ENCODE data around the gene ZNF714.

ZNF714 gene

GRCh38 chr19:21082011-21082975 is at the start of gene ZNF714:
TSS of gene ZNF714 (plus strand) at chr19:21082203. CDS start at chr19:21098269, 16,066 bp downstream.
- peak; percentile 96 for DNase-seq

- DNase-seq, result no peak
Measured at GRCh38 chr19:21045028-21045427, 37.0 kb upstream of the ZNF714 start.

- no peak for DNase-seq
Measured at GRCh38 chr19:21046489-21046888, 35.5 kb upstream of the ZNF714 start.

DNA sequence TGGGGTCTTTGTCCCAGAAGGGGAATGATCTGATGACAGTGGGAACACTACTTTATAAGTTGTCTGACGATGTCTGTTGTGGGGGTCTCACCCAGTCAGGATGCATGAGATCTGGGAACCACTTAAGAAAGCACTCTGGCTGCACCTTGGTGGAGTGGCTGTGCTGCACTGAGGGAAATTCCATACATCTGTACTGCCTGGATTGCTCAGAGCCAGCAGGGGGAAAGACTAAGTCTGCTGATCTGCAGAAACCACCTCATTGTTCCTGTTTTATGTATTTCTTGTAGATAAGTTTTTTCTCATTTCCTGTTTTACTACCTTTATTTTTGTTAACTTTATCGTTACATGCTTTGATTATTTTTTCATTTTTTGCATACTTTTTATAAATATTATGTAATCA is 34.3 kb upstream of the ZNF714 start:
- no peak for DNase-seq

DNA sequence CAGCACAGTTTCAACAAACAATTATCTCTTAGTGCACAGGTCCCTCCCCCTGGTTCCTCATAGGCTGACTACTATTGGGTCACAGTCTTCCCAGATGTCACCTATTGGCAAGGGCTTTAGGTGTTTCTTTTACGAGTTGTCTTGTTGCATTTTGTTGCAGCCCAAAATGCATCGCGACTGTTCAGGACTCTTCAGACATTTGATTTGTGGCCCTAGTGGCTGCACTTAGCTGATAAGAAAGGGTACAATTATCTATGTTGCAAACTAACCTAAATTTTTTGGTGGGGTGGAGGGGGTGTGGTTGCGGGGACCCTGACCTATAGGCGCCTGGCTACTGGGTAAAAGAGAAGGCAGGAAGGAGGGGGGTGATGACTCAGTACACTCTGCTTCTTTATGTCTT is 29.1 kb upstream of the ZNF714 start:
- no peak for DNase-seq

DNA sequence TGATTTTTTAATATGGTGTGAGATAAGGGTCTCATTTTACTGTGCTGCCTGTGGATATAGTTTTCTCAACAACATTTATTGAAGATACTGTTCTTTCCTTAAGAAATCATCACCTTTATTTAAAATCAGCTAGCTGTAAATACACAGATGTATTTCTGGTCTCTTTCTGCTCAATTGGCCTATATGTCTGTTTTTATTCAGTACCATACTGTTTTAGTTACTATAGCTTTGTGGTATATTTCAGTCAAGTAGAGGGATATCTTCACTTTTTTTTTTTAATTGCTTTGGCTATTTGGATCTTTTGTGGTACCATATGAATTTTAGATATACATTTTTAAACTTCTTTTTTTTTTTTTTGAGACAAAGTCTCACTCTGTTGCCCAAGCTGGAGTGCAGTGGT is 16.7 kb upstream of the ZNF714 start:
- no peak for DNase-seq

- DNase-seq, result no peak
Measured at GRCh38 chr19:21084343-21084742, 2.3 kb downstream of the ZNF714 start.

GRCh38 chr19:21087871-21088270 is 5.9 kb downstream of the ZNF714 start:
- DNase-seq, result no peak

DNA sequence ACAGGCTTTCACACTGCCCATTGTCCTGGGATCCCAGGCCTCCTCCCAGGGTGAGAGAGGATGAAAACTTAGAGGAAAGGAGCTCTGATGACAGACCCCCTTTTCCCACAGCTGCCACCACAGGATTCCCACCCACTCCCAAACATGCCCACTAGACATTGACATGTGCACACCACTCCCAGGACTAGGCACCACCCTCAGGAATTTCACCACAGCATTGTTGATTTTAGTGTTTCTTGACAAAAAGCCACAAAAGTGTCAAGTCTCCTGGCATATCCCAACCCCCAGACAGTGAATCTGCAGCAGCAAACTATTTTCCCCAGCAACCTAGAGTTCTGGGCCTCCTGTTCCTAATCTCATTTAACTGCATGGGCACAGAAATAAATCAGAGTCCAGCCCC is 10.1 kb downstream of the ZNF714 start:
- no peak for DNase-seq

- DNase-seq, result no peak
Measured at GRCh38 chr19:21094347-21095025, 12.5 kb downstream of the ZNF714 start.

DNA sequence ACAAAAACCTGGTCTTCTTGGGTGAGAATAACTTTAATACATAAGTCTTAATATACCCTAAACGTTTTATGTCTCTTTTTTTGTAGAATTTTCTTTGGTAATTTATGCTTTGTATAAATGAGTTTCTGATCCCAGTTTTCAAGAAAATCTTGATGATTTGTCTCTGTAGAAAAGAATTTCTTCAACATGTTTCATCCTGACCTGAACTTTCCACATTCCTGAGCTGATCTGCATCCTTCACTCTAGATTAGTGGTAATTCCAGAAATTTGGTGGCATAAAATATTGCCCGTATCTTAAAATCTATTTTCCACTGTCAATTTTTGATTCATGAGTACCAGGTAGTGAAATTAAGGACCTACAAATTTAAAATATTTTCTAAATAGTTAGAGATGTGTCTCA is 16.3 kb downstream of the ZNF714 start:
- no peak for DNase-seq

GRCh38 chr19:21101521-21102242 is 19.7 kb downstream of the ZNF714 start:
- no peak for DNase-seq

DNA sequence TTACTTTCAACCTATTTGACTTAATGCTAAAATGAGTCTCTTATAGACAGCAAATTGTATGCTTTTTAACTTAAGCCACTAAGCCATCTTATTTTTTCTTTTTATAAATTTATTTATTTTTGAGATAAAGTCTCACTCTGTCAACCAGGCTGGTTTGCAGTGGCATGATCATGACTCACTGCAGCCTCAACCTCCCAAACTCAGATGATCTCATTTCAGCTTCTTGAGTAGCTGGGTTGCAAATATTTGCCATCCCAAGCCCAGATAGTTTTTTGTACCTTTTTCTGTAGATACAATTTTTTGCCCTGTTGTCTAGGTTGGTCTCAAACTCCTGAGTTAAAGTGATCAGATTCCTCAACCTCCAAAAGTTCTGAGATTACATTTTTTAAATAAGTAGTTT is 27.1 kb downstream of the ZNF714 start:
- no peak for DNase-seq

- DNase-seq, result no peak
Measured at GRCh38 chr19:21110183-21110582, 28.2 kb downstream of the ZNF714 start.

DNA sequence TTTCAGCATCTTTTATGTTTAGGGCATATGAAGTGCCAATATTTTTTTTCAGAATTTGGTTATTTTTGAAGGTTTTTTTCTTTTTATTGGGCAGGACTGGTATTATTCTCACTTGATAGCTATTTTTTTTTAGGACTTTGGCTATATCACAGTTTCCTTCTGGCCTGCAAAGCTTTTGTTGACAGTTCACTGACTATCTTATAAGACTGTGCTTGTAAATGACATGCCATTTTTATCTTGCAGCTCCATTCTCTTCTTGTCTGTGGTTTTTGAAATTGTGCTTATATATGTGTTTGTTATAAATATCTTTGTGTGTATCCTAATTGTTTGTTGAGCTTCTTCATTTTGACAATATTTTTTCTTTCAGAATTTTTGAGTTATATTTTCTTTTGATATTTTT is 33.4 kb downstream of the ZNF714 start:
- DNase-seq, result peak; percentile 60

DNA sequence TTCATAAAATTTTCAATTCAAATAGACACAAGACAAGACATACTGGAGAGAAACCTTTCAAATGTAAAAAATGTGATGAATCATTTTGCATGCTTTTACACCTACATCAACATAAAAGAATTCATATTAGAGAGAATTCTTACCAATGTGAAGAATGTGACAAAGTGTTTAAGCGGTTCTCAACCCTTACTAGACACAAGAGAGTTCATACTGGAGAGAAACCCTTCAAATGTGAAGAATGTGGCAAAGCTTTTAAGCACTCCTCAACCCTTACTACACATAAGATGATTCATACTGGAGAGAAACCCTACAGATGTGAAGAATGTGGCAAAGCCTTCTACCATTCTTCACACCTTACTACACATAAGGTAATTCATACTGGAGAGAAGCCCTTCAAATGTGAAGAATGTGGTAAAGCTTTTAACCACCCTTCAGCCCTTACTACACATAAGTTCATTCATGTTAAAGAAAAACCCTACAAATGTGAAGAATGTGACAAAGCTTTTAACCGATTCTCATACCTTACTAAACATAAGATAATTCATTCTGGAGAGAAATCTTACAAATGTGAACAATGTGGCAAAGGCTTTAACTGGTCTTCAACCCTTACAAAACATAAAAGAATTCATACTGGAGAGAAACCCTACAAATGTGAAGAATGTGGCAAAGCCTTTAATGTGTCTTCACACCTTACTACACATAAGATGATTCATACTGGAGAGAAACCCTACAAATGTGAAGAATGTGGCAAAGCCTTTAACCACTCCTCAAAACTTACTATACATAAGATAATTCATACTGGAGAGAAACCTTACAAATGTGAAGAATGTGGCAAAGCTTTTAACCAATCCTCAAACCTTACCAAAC is 35.3 kb downstream of the ZNF714 start:
- no peak for DNase-seq

- DNase-seq, result no peak
Measured at GRCh38 chr19:21126078-21126477, 44.1 kb downstream of the ZNF714 start.

DNA sequence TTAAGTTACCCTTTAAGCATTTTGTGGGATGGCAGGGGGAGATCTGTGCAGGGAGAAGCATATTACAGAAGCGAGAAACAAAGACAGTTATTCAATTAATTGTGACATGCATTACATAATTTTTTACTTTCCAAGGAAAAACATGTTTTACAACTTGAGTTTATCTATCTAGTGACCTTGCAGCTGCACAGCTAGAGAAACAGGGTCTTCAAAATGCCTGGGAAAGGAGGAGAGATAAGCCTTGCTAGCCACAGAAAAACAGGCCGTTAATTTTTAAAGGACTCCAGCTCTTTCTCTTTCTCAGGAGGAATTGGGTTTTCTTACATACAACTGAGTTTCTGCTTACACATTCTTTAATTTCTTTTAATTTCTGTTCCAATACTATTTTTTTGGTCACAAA is 45.0 kb downstream of the ZNF714 start:
- peak; percentile 41 for DNase-seq

- no peak for DNase-seq
Measured at GRCh38 chr19:21127898-21128297, 45.9 kb downstream of the ZNF714 start.

GRCh38 chr19:21128901-21129698 is 47.1 kb downstream of the ZNF714 start:
- peak; percentile 73 for DNase-seq

DNA sequence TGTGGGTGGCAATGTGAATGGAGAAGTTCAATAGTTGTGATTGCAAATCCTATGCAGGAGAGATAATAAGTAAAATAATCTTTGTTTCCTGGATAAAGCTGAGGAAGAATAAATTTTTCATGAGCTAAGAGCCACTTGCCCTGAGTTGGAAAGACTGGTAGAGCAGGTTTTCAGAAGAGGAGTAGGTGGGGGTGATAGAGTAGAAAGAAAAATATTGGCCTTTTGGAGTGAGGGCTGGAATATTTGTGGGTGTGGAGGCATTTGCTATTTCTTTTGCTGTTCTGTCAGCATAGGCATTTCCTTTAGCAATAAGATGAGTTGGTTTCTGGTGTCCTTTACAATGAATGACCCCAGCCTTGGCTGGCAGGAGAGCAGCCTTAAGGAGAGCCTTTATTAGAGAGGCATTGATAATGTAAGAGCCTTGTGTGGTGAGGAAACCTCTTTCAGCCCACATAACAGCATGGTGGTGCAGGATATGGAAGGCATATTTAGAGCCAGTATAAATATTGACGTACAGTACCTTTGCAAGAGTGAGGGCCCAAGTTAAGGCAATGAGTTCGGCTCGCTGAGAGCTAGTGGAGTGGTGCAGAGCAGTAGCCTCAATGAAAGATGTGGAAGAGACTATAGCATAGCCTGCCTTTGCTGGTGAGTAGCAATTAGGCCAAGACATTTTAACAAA is 48.2 kb downstream of the ZNF714 start:
- DNase-seq, result no peak
